ENCODE measurements around the gene PHLDB2.

DNA sequence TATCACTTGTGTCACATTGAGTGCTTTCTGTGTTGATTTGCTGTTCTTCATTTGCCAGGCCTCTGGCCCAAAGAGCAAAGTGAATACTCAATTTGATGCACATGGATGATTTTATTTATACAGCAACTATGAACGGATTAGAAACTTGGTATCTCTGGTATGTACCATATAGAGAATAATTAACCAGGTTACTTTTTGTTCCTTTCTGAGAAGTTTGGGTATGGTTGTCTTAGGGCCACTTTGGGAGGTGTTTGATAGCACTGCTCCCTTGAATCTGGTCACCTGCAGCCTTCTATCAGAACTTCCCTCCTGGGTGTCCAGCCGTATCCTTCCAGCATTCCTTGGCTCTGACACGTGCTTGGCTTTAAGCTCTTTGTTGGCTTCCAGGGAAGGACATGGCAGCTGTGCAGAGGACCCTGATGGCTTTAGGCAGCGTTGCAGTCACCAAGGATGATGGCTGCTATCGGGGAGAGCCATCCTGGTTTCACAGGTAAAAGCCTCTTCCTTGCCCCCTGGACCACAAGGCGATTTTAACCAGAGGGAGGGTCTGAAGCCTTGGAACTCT lies 152.4 kb downstream of the PHLDB2 start:
- TF ChIP-seq, protein P1, sequence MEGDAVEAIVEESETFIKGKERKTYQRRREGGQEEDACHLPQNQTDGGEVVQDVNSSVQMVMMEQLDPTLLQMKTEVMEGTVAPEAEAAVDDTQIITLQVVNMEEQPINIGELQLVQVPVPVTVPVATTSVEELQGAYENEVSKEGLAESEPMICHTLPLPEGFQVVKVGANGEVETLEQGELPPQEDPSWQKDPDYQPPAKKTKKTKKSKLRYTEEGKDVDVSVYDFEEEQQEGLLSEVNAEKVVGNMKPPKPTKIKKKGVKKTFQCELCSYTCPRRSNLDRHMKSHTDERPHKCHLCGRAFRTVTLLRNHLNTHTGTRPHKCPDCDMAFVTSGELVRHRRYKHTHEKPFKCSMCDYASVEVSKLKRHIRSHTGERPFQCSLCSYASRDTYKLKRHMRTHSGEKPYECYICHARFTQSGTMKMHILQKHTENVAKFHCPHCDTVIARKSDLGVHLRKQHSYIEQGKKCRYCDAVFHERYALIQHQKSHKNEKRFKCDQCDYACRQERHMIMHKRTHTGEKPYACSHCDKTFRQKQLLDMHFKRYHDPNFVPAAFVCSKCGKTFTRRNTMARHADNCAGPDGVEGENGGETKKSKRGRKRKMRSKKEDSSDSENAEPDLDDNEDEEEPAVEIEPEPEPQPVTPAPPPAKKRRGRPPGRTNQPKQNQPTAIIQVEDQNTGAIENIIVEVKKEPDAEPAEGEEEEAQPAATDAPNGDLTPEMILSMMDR (IDR thresholded peaks at IDR 0.05): no peak
- TF ChIP-seq POLR2A (IDR thresholded peaks at IDR 0.05): no peak
